ENCODE data around the gene PCBD1.

Gene PCBD1

GRCh38 chr10:70905071-70906021 is 17.0 kb upstream of the PCBD1 start:
- in situ Hi-C loops (cut with MboI; ENCODE audit: low sequenced_read_pairs), result no loop called here

GRCh38 chr10:70903262-70903921 is 15.0 kb upstream of the PCBD1 start:
- in situ Hi-C loops (cut with MboI; ENCODE audit: low sequenced_read_pairs), result no loop called here

GRCh38 chr10:70902661-70903261 is 14.4 kb upstream of the PCBD1 start:
- in situ Hi-C loops (cut with MboI; ENCODE audit: low sequenced_read_pairs), result no loop called here

GRCh38 chr10:70901276-70901878 is 13.0 kb upstream of the PCBD1 start:
- in situ Hi-C loops (cut with MboI; ENCODE audit: low sequenced_read_pairs), result no loop called here

GRCh38 chr10:70899096-70899495 is 10.7 kb upstream of the PCBD1 start:
- in situ Hi-C loops (cut with MboI; ENCODE audit: low sequenced_read_pairs), result no loop called here

- in situ Hi-C loops (cut with MboI; ENCODE audit: low sequenced_read_pairs), result no loop called here
Observed at GRCh38 chr10:70898687-70899086, 10.3 kb upstream of the PCBD1 start.

GRCh38 chr10:70896551-70896950 is 8.2 kb upstream of the PCBD1 start:
- in situ Hi-C loops (cut with MboI; ENCODE audit: low sequenced_read_pairs), result no loop called here

GRCh38 chr10:70894416-70894815 is 6.1 kb upstream of the PCBD1 start:
- in situ Hi-C loops (cut with MboI; ENCODE audit: low sequenced_read_pairs), result no loop called here

GRCh38 chr10:70893227-70894006 is 5.1 kb upstream of the PCBD1 start:
- in situ Hi-C loops (cut with MboI; ENCODE audit: low sequenced_read_pairs), result no loop called here

- in situ Hi-C loops (cut with MboI; ENCODE audit: low sequenced_read_pairs), result no loop called here
Observed at GRCh38 chr10:70892631-70893030, 4.3 kb upstream of the PCBD1 start.

- in situ Hi-C loops (cut with MboI; ENCODE audit: low sequenced_read_pairs), result no loop called here
Observed at GRCh38 chr10:70891627-70892026, 3.3 kb upstream of the PCBD1 start.

- in situ Hi-C loops (cut with MboI; ENCODE audit: low sequenced_read_pairs), result no loop called here
Observed at GRCh38 chr10:70890917-70891431, 2.6 kb upstream of the PCBD1 start.

GRCh38 chr10:70889291-70889690 is 926 bp upstream of the PCBD1 start:
- in situ Hi-C loops (cut with MboI; ENCODE audit: low sequenced_read_pairs), result loop anchor here (10.0 kb wide), 1 partner anchor 424 kb away; no protein-coding TSS in a partner anchor

GRCh38 chr10:70886921-70887665 is 1.3 kb downstream of the PCBD1 start:
- in situ Hi-C loops (cut with MboI; ENCODE audit: low sequenced_read_pairs), result loop anchor here (10.0 kb wide), 1 partner anchor 422 kb away; no protein-coding TSS in a partner anchor

- in situ Hi-C loops (cut with MboI; ENCODE audit: low sequenced_read_pairs), result loop anchor here (10.0 kb wide), 1 partner anchor 421 kb away; no protein-coding TSS in a partner anchor
Observed at GRCh38 chr10:70885931-70886903, 2.1 kb downstream of the PCBD1 start.

GRCh38 chr10:70885481-70885880 is 2.9 kb downstream of the PCBD1 start:
- in situ Hi-C loops (cut with MboI; ENCODE audit: low sequenced_read_pairs), result loop anchor here (10.0 kb wide), 1 partner anchor 421 kb away; no protein-coding TSS in a partner anchor

- in situ Hi-C loops (cut with MboI; ENCODE audit: low sequenced_read_pairs), result loop anchor here (5.0 to 10.0 kb wide), 2 partner anchors 332 to 420 kb away; no protein-coding TSS in a partner anchor
Observed at GRCh38 chr10:70884741-70885140, 3.6 kb downstream of the PCBD1 start.

GRCh38 chr10:70880077-70880534 is 8.3 kb downstream of the PCBD1 start:
- in situ Hi-C loops (cut with MboI; ENCODE audit: low sequenced_read_pairs), result loop anchor here (5.0 to 10.0 kb wide), 2 partner anchors 328 to 415 kb away; no protein-coding TSS in a partner anchor
